Neutrophil (primary cell): ENCODE data around the gene TNK2.
"Not testable (repeated sequence)": the region's sequence is repeated elsewhere in the genome, so short reads cannot be mapped to it uniquely, and the experiment has no call there.

Source experiments
- H3K27ac ChIP-seq: fragments of 200-600 bp; sonication (generic); 2 replicates; pipeline ENCODE4 v1.5.1; 2016; ENCODE audit warnings: mild to moderate bottlenecking, moderate library complexity
- H3K27me3 ChIP-seq: fragments of 200-600 bp; sonication (generic); 2 replicates; pipeline ENCODE4 v1.6.0; 2016; ENCODE audit warnings: mild to moderate bottlenecking
- H3K36me3 ChIP-seq: fragments of 200-600 bp; sonication (generic); 2 replicates; pipeline ENCODE4 v1.5.1; 2017
- H3K4me1 ChIP-seq, 2 experiments: fragments of 200-600 bp in 1 of 2; sonication (generic) in 1 of 2; 1 replicate in 1 of 2; 2 replicates in 1 of 2; pipeline versions ENCODE4 v1.5.1 to v1.6.1; 2013 to 2016; ENCODE audit warnings: low read depth in 1 of 2, low read length in 1 of 2, mild to moderate bottlenecking in 1 of 2, moderate library complexity in 1 of 2; ENCODE audit not compliant: control insufficient read depth in 1 of 2, insufficient read depth in 1 of 2
- H3K4me3 ChIP-seq, 2 experiments: fragments of 200-600 bp in 1 of 2; sonication (generic) in 1 of 2; 1 replicate in 1 of 2; 2 replicates in 1 of 2; pipeline ENCODE4 v1.5.1; 2013 to 2016; ENCODE audit warnings: low read depth in 1 of 2, low read length in 1 of 2, mild to moderate bottlenecking in 1 of 2, moderate library complexity in 1 of 2
- H3K9me3 ChIP-seq: fragments of 200-600 bp; sonication (generic); 2 replicates; pipeline ENCODE4 v1.5.1; 2016
- TF ChIP-seq, protein P1 (sequence below): fragments of 200-600 bp; sonication (generic); IDR thresholded peaks from 2 replicates; pipeline ENCODE4 v1.5.1; 2016; ENCODE audit warnings: antibody characterized with exemption

The TNK2 gene

GRCh38 chr3:195921334-195921791, 13.0 kb upstream of the TNK2 start:
- TF ChIP-seq, protein P1, sequence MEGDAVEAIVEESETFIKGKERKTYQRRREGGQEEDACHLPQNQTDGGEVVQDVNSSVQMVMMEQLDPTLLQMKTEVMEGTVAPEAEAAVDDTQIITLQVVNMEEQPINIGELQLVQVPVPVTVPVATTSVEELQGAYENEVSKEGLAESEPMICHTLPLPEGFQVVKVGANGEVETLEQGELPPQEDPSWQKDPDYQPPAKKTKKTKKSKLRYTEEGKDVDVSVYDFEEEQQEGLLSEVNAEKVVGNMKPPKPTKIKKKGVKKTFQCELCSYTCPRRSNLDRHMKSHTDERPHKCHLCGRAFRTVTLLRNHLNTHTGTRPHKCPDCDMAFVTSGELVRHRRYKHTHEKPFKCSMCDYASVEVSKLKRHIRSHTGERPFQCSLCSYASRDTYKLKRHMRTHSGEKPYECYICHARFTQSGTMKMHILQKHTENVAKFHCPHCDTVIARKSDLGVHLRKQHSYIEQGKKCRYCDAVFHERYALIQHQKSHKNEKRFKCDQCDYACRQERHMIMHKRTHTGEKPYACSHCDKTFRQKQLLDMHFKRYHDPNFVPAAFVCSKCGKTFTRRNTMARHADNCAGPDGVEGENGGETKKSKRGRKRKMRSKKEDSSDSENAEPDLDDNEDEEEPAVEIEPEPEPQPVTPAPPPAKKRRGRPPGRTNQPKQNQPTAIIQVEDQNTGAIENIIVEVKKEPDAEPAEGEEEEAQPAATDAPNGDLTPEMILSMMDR: no peak
- H3K4me1 ChIP-seq: no peaks in the 10 kb centered on the region
- no peak overlapping the region for H3K4me3 ChIP-seq
- H3K27me3 ChIP-seq: peaks cover 44% of the 10 kb centered on the region
- no peaks in the 10 kb centered on the region for H3K9me3 ChIP-seq
- H3K27ac ChIP-seq: no peak overlapping the region
- no peaks in the 10 kb centered on the region for H3K36me3 ChIP-seq

DNA sequence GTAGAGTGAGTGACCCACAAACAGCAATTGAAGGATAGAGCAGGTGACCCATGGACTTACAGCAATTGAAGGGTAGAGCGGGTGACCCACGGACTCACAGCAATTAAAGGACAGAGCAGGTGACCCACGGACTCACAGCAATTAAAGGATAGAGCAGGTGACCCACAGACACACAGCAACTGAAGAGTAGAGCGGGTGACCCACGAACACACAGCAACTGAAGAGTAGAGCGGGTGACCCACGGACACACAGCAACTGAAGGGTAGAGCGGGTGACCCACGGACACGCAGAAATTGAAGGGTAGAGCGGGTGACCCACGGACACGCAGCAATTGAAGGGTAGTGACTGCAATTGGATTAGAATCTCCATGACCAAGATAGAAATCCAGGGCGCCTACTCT, 9.8 kb upstream of the TNK2 start:
- Histone ChIP-seq H3K4me1 (peaks cover 0 to 8% of the 10 kb centered on the region in 2 experiments), H3K27me3 (peaks cover 38% of the 10 kb centered on the region), H3K27ac (no peak overlapping the region), H3K36me3 (no peaks in the 10 kb centered on the region), H3K4me3 (no peak overlapping the region), H3K9me3 (no peaks in the 10 kb centered on the region)
- TF ChIP-seq, protein P1: no peak

DNA sequence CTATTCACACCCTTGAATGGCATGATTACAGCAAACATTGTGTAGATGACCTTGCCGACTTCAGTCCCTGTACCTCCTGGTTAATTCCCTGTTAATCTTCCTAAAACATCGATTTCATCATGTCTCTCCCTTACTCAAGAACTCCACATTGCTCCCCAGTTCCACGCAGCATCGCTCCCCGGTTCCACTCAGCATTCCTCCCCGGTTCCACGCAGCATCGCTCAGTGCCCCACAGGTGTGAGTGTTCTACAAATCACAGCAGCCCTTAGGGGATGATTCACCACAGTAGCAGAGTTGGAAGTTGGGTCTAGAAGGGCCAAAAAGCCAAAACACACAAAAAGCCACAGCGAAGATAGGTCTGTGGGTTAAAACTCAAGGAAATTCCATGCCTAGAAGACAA, 8.6 kb upstream of the TNK2 start:
- TF ChIP-seq, protein P1: no peak
- no peak overlapping the region for H3K4me3 ChIP-seq
- H3K4me1 ChIP-seq: peaks cover 0 to 8% of the 10 kb centered on the region in 2 experiments
- H3K27me3 ChIP-seq: peaks cover 38% of the 10 kb centered on the region
- H3K27ac ChIP-seq: no peak overlapping the region
- H3K9me3 ChIP-seq: no peaks in the 10 kb centered on the region
- H3K36me3 ChIP-seq: no peaks in the 10 kb centered on the region

- Histone ChIP-seq H3K27me3 (peaks cover 38% of the 10 kb centered on the region), H3K27ac (no peak overlapping the region), H3K36me3 (no peaks in the 10 kb centered on the region), H3K9me3 (no peaks in the 10 kb centered on the region), H3K4me3 (no peak overlapping the region), H3K4me1 (peaks cover 0 to 8% of the 10 kb centered on the region in 2 experiments)
- TF ChIP-seq, protein P1: no peak
Measured at GRCh38 chr3:195916291-195916690, 7.9 kb upstream of the TNK2 start.

DNA sequence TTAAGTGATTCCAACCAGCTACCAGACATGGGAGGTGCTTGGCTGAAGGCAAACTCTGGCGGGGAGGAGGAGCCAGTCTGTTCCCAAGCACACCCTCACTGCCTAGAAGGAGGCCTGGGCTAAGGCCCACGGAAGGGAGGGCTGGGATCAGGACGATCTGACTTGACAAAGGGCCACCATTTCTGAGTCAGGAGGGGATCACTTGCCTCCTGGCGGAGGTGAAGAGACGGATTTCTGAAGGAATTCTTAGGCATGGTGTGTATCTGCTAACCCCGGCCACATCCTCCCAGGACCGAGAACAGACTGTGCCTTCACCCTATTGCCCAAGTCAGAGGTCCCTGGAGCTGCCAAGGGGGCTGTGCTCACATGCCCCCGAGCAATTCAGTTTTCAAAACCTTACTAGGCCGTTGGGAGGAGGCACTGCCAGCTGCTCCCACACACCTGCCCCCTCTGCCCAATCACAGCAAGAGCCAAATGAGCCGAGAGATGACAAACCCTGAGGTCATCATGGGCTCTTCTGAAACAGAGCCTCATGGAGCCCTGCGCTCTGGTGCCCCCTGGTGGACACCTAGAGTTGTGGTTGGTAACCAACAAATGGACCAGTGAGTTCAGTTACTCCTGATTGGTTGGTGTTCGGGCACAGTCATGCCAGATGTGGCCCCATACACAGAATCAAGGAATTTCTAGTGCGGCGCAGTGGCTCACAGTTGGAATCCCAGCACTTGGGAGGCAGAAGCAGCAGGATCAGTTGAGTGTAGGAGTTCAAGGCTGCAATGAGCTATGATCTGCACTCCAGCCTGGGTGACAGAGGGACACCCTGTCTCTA, 6.5 kb upstream of the TNK2 start:
- TF ChIP-seq, protein P1: peak; percentile 93

DNA sequence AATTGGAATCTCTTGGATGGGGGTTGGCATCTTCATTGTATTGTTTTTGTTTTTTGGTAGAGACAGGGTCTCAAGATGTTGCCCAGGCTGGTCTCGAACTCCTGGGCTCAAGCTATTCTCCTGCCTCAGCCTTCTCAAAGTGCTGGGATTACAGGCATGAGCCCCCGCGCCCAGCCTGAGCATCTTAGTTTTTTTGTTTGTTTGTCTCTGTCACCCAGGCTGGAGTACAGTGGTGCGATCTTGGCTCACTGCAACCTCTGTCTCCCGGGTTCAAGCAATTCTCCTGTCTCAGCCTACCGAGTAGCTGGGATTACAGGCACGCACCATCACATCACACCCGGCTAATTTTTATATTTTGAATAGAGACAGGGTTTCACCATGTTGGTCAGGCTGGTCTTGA, 5.8 kb upstream of the TNK2 start:
- Histone ChIP-seq H3K27me3 (peaks cover 19% of the 10 kb centered on the region), H3K27ac (peak overlapping the region; percentile 24), H3K4me1 (peaks cover 7 to 15% of the 10 kb centered on the region in 2 experiments)
- not testable (repeated sequence) for H3K36me3 ChIP-seq, H3K4me3 ChIP-seq, H3K9me3 ChIP-seq

More for the DNA sequence above, 6.5 kb upstream of the TNK2 start:
- Histone ChIP-seq H3K4me1 (peaks cover 6 to 12% of the 10 kb centered on the region in 2 experiments), H3K4me3 (no peak overlapping the region), H3K27ac (peak overlapping the region; percentile 24), H3K9me3 (no peaks in the 10 kb centered on the region), H3K27me3 (peaks cover 27% of the 10 kb centered on the region), H3K36me3 (no peaks in the 10 kb centered on the region)
